ENCODE data around the gene AMY1A.
"Not testable (repeated sequence)": the region's sequence is repeated elsewhere in the genome, so short reads cannot be mapped to it uniquely, and the experiment has no call there.

Gene AMY1A

DNA sequence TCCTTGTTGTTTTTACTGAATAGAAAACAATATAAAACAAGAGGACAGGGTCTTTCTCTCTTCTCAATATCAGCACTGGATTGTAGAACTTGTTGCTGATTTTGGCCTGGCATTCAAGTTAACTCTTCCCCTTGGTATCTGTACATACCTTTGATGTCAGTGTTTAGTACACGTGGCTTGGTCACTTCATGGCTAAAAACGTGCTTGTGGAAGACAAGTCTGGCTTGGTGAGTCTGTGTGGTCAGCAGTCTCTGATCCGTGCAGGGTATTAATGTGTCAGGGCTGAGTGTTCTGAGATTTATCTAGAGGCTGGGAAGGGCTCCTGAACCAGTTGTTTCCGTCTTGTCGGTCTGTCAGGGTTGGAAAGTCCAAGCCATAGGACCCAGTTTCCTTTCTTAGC, at the start of gene AMY1A:
Gene AMY1A, plus strand, starts transcription at position 301 of the 400 bp plus-strand sequence. CDS start 571 bp downstream, outside the sequence.
- DNase-seq (ENCODE audit: low read depth in 2 of 2) = not testable (repeated sequence)

DNA sequence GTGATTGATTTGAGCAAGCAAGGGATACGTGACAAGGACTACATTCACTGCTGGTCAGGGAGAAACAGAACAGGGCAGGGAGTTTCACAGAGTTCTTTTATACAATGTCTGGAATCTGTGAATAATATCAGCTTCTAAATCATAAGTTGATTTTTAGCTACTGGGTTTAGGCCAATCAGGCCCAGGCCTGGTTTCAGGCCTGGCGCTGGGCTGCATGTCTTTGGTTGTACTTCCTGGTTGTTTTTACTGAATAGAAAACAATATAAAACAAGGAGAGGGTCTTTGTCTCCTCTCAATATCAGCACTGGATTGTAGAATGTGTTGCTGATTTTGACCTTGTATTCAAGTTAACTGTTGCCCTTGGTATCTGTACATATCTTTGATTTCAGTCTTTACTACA, 39.2 kb upstream of the AMY1A start:
- DNase-seq (ENCODE audit: low read depth in 2 of 2) = no peak

DNA sequence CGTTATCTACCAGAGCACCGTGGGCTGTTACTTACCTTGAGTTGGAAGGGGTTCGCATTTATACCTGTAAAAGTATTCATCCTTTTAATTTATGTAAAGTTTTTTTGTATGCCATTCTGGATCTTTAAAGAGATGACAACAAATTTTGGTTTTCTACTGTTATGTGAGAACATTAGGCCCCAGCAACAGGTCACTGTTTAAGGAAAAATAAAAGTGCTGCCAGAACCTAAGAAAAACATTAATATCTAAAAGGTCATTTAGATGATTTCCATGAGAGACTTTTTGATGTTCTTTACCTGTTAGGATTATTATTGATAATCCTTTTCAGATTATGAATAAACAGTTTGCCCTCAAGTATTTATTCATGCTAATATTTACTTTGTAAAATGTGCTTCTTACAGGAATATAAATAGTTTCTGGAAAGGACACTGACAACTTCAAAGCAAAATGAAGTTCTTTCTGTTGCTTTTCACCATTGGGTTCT, 38.5 kb upstream of the AMY1A start, which contains the start of gene AMY2A:
Gene AMY2A, plus strand, starts transcription at position 434 of the 484 bp plus-strand sequence. Its CDS starts 14 bp downstream, at position 448.
- DNase-seq (ENCODE audit: low read depth in 2 of 2) = not testable (repeated sequence)

DNA sequence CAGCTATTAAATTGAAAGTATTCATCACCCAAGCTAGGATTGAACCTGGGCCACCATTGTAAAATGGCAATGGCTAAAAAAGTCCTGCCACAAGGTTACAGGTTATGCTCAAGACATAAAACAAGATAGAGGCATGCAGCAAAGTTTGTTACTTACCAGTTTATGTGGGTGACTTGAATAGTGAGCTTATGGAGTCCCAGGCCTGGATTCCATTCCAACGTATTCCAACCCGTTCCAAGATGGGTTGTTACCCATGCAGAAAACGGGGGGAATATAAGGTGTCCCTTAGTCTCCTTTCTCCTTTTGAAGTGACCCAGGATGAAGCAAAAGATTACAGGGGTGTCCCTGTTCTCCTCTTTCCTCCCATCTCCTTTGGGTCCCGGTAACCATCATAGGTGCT, 28.1 kb upstream of the AMY1A start:
- not testable (repeated sequence) for DNase-seq (ENCODE audit: low read depth in 2 of 2)

DNA sequence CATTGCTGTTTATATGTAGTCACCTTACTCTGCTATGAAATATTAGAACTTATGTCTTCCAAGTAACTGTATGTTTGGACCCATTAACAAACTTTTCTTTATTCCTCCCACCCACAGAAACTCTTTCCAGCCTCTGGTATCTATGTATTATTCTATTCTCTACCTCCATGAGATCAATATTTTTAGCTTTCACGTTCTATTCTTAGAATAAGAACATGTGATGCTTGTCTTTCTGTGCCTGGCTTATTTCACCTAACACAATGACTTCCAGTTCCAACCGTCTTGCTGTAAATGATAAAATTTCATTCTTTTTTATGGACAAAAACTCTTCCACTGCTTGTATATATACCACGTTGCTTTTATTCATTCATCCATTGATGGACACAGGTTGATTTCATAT, 14.4 kb upstream of the AMY1A start:
- DNase-seq (ENCODE audit: low read depth in 2 of 2) = not testable (repeated sequence)

DNA sequence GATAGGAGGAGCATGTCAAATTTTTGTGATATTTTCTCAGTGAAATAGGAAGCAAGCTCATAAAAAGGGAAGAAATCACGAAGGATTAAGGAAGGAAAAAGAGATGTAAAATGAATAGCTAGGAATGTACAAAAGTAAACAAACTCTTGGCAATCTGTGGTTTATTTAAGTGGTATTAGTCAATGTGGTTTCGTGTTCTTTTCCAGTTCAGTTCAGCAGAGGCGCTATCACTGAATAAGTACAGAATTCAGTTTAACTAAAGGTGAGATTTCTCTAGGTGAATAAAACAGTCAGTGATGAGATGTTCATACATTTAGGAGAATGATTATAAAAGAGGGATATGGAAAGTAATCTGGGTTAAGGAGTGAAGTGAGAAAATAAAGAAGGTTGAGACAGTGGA, 11.7 kb upstream of the AMY1A start:
- not testable (repeated sequence) for DNase-seq (ENCODE audit: low read depth in 2 of 2)

DNA sequence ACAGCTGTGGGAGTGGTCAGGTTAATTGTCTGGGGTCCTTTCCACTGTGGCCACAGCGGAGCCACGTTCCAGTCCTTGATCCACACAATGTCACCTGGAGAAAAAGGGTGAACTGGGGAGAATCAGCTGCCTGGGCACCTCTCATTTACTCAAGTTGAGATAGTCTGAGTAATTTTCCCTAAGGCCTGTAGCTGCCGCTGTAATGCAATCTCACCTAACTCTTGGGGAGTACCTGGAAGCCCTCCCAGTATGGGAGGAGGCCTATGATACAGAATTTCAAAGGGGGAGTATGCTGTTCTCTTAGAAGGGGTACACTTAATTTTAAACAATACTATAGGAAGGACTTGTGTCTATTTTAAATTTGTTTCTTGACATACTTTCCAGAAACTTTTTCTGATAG, 5.3 kb upstream of the AMY1A start:
- not testable (repeated sequence) for DNase-seq (ENCODE audit: low read depth in 2 of 2)

DNA sequence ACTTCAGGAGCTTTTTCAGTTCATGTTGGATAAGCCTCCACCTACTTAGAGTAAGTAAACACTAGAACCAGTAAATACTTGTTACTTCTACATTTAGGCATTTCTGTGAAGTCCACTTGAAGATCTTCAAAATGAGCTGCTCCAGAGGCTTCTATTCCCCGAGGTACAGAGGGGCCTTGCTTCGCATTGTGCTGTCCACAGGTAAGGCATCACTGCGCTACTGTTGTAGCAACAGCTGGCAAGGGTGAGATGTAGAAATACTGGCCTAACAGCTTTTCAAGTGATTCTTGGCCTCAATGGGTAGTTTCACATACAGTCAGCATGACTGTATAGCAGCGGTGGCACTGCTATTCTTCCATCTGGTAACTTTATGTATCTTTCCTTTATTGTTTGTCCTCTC, 4.7 kb upstream of the AMY1A start:
- DNase-seq (ENCODE audit: low read depth in 2 of 2) = not testable (repeated sequence)

DNA sequence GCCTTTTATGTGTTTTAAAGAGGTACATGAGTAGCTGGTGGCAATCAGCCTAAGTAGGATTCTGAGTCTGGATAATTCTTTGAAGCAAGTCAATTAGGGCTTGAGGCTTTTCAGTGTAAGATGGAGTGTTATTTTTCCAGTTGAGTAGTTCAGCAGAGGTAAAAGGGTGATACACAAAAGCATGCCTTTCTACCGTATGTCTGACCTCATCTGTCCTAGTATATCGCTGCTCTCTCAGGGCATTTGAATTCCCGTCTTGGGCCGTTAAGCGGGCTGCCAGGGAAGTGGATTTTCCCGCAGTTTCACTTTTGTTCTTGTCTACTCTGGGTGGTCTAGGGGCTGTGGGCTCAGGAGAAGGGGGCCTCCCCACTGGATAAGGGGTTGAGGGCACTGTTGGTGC, 1.4 kb upstream of the AMY1A start:
- DNase-seq (ENCODE audit: low read depth in 2 of 2) = not testable (repeated sequence)

DNA sequence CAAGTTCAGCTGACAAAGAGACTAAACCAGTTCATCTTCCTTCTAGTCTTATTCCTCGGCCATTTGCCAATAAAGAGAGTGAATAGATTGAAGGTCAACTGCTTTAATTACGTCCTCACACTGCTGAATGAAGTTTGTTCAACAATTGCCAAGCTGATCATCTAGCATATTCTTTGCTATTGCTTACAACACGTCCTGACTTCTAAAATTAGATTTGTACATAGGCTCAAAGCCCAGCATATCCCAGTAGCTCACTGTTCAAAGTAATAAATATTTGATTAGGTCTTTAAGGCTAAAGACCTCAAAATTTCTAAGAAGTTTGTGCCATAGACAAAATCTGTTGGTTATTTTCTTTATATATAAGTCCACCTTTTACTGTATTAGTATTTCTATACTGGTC, 20.8 kb downstream of the AMY1A start:
- DNase-seq (ENCODE audit: low read depth in 2 of 2) = not testable (repeated sequence)

DNA sequence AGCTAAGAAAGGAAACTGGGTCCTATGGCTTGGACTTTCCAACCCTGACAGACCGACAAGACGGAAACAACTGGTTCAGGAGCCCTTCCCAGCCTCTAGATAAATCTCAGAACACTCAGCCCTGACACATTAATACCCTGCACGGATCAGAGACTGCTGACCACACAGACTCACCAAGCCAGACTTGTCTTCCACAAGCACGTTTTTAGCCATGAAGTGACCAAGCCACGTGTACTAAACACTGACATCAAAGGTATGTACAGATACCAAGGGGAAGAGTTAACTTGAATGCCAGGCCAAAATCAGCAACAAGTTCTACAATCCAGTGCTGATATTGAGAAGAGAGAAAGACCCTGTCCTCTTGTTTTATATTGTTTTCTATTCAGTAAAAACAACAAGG, 40.5 kb downstream of the AMY1A start, which contains the start of gene AMY1B:
Gene AMY1B, minus strand, starts transcription at position 101 of the 400 bp plus-strand sequence. CDS start 571 bp downstream, outside the sequence.
- not testable (repeated sequence) for DNase-seq (ENCODE audit: low read depth in 2 of 2)

DNA sequence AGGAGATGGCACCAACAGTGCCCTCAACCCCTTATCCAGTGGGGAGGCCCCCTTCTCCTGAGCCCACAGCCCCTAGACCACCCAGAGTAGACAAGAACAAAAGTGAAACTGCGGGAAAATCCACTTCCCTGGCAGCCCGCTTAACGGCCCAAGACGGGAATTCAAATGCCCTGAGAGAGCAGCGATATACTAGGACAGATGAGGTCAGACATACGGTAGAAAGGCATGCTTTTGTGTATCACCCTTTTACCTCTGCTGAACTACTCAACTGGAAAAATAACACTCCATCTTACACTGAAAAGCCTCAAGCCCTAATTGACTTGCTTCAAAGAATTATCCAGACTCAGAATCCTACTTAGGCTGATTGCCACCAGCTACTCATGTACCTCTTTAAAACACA, 41.9 kb downstream of the AMY1A start:
- not testable (repeated sequence) for DNase-seq (ENCODE audit: low read depth in 2 of 2)

DNA sequence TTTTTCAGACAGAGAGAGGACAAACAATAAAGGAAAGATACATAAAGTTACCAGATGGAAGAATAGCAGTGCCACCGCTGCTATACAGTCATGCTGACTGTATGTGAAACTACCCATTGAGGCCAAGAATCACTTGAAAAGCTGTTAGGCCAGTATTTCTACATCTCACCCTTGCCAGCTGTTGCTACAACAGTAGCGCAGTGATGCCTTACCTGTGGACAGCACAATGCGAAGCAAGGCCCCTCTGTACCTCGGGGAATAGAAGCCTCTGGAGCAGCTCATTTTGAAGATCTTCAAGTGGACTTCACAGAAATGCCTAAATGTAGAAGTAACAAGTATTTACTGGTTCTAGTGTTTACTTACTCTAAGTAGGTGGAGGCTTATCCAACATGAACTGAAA, 45.1 kb downstream of the AMY1A start:
- DNase-seq (ENCODE audit: low read depth in 2 of 2) = not testable (repeated sequence)

DNA sequence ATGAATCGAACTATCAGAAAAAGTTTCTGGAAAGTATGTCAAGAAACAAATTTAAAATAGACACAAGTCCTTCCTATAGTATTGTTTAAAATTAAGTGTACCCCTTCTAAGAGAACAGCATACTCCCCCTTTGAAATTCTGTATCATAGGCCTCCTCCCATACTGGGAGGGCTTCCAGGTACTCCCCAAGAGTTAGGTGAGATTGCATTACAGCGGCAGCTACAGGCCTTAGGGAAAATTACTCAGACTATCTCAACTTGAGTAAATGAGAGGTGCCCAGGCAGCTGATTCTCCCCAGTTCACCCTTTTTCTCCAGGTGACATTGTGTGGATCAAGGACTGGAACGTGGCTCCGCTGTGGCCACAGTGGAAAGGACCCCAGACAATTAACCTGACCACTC, 45.7 kb downstream of the AMY1A start:
- DNase-seq (ENCODE audit: low read depth in 2 of 2) = not testable (repeated sequence)

DNA sequence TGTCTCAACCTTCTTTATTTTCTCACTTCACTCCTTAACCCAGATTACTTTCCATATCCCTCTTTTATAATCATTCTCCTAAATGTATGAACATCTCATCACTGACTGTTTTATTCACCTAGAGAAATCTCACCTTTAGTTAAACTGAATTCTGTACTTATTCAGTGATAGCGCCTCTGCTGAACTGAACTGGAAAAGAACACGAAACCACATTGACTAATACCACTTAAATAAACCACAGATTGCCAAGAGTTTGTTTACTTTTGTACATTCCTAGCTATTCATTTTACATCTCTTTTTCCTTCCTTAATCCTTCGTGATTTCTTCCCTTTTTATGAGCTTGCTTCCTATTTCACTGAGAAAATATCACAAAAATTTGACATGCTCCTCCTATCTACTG, 52.1 kb downstream of the AMY1A start:
- not testable (repeated sequence) for DNase-seq (ENCODE audit: low read depth in 2 of 2)

DNA sequence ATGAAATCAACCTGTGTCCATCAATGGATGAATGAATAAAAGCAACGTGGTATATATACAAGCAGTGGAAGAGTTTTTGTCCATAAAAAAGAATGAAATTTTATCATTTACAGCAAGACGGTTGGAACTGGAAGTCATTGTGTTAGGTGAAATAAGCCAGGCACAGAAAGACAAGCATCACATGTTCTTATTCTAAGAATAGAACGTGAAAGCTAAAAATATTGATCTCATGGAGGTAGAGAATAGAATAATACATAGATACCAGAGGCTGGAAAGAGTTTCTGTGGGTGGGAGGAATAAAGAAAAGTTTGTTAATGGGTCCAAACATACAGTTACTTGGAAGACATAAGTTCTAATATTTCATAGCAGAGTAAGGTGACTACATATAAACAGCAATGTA, 54.8 kb downstream of the AMY1A start:
- DNase-seq (ENCODE audit: low read depth in 2 of 2) = not testable (repeated sequence)
